Adipocyte (in vitro differentiated cells): Measurements from ENCODE around the gene SLC35E1.

Experiments used
- DNase-seq: peaks from one replicate; pipeline ENCODE4 v3.0.0-alpha.2; 2015; ENCODE audit warnings: low read depth
- H3K27me3 ChIP-seq: replicated peaks from 2 replicates; pipeline ENCODE4 v1.7.0; 2013; ENCODE audit warnings: mild to moderate bottlenecking, low read length, moderate library complexity; ENCODE audit not compliant: control insufficient read depth, insufficient read depth
- H3K36me3 ChIP-seq: 2 replicates; pipeline ENCODE4 v1.7.0; 2013; ENCODE audit warnings: low read length, mild to moderate bottlenecking, moderate library complexity; ENCODE audit not compliant: control insufficient read depth, insufficient read depth, severe bottlenecking
- H3K4me1 ChIP-seq: 2 replicates; pipeline ENCODE4 v1.7.0; 2013; ENCODE audit warnings: mild to moderate bottlenecking, low read length, moderate library complexity; ENCODE audit not compliant: control insufficient read depth, insufficient read depth
- H3K4me3 ChIP-seq: 2 replicates; pipeline ENCODE4 v1.7.0; 2013; ENCODE audit warnings: mild to moderate bottlenecking, low read length, moderate library complexity
- H3K9ac ChIP-seq: 2 replicates; pipeline ENCODE4 v1.7.0; 2013; ENCODE audit warnings: mild to moderate bottlenecking, low read length, moderate library complexity
- H3K9me3 ChIP-seq: 2 replicates; pipeline ENCODE4 v1.7.0; 2013; ENCODE audit warnings: mild to moderate bottlenecking, low read length, moderate library complexity; ENCODE audit not compliant: control insufficient read depth

SLC35E1 gene

GRCh38 chr19:16609511-16610200, 37.4 kb upstream of the SLC35E1 start:
- Histone ChIP-seq H3K9me3 (no peaks in the 10 kb centered on the region), H3K4me3 (no peak overlapping the region), H3K36me3 (no peaks in the 10 kb centered on the region), H3K4me1 (peaks cover 75% of the 10 kb centered on the region), H3K9ac (peak overlapping the region; percentile 10), H3K27me3 (no peaks in the 10 kb centered on the region)
- peak; percentile 16 for DNase-seq

GRCh38 chr19:16608290-16608739, 36.1 kb upstream of the SLC35E1 start:
- peak overlapping the region; percentile 50 for H3K9ac ChIP-seq
- H3K9me3 ChIP-seq, result no peaks in the 10 kb centered on the region
- peaks cover 86% of the 10 kb centered on the region for H3K4me1 ChIP-seq
- DNase-seq, result peak; percentile 81
- no peaks in the 10 kb centered on the region for H3K27me3 ChIP-seq
- H3K4me3 ChIP-seq, result peak overlapping the region; percentile 51
- no peaks in the 10 kb centered on the region for H3K36me3 ChIP-seq

GRCh38 chr19:16607819-16608218, 35.6 kb upstream of the SLC35E1 start:
- no peak for DNase-seq
- H3K4me3 ChIP-seq, result peak overlapping the region; percentile 51
- H3K36me3 ChIP-seq, result no peaks in the 10 kb centered on the region
- peak overlapping the region; percentile 20 for H3K9ac ChIP-seq
- H3K4me1 ChIP-seq, result peaks cover 85% of the 10 kb centered on the region
- H3K27me3 ChIP-seq, result no peaks in the 10 kb centered on the region
- no peaks in the 10 kb centered on the region for H3K9me3 ChIP-seq

GRCh38 chr19:16605553-16605994, 33.4 kb upstream of the SLC35E1 start:
- H3K9me3 ChIP-seq, result no peaks in the 10 kb centered on the region
- H3K36me3 ChIP-seq, result no peaks in the 10 kb centered on the region
- H3K9ac ChIP-seq, result no peak overlapping the region
- H3K27me3 ChIP-seq, result no peaks in the 10 kb centered on the region
- H3K4me1 ChIP-seq, result peaks cover 68% of the 10 kb centered on the region
- no peak for DNase-seq
- H3K4me3 ChIP-seq, result no peak overlapping the region

- Histone ChIP-seq H3K9me3 (no peaks in the 10 kb centered on the region), H3K9ac (no peak overlapping the region), H3K4me3 (no peak overlapping the region), H3K27me3 (no peaks in the 10 kb centered on the region), H3K36me3 (no peaks in the 10 kb centered on the region), H3K4me1 (peaks cover 67% of the 10 kb centered on the region)
- no peak for DNase-seq
These were observed 32.9 kb upstream of the SLC35E1 start for GRCh38 chr19:16605115-16605514.

- Histone ChIP-seq H3K9ac (no peak overlapping the region), H3K4me3 (no peak overlapping the region), H3K27me3 (no peaks in the 10 kb centered on the region), H3K4me1 (peaks cover 63% of the 10 kb centered on the region), H3K9me3 (no peaks in the 10 kb centered on the region), H3K36me3 (no peaks in the 10 kb centered on the region)
- DNase-seq, result no peak
These were observed 32.4 kb upstream of the SLC35E1 start for GRCh38 chr19:16604615-16605014.

- Histone ChIP-seq H3K4me3 (no peak overlapping the region), H3K27me3 (no peaks in the 10 kb centered on the region), H3K9ac (no peak overlapping the region), H3K9me3 (no peaks in the 10 kb centered on the region), H3K36me3 (no peaks in the 10 kb centered on the region), H3K4me1 (peaks cover 63% of the 10 kb centered on the region)
- DNase-seq, result no peak
These were observed 30.9 kb upstream of the SLC35E1 start for GRCh38 chr19:16603090-16603489.

GRCh38 chr19:16601378-16602052, 29.3 kb upstream of the SLC35E1 start:
- H3K4me3 ChIP-seq, result no peak overlapping the region
- no peak for DNase-seq
- no peaks in the 10 kb centered on the region for H3K36me3 ChIP-seq

GRCh38 chr19:16600824-16601223, 28.6 kb upstream of the SLC35E1 start:
- Histone ChIP-seq H3K27me3 (no peaks in the 10 kb centered on the region), H3K4me3 (no peak overlapping the region), H3K36me3 (no peaks in the 10 kb centered on the region), H3K9me3 (no peaks in the 10 kb centered on the region), H3K4me1 (peaks cover 61% of the 10 kb centered on the region), H3K9ac (no peak overlapping the region)
- no peak for DNase-seq

More at GRCh38 chr19:16601378-16602052, 29.3 kb upstream of the SLC35E1 start:
- Histone ChIP-seq H3K4me1 (peaks cover 64% of the 10 kb centered on the region), H3K9ac (no peak overlapping the region), H3K9me3 (no peaks in the 10 kb centered on the region), H3K27me3 (no peaks in the 10 kb centered on the region)

- no peaks in the 10 kb centered on the region for H3K9me3 ChIP-seq
- no peak overlapping the region for H3K4me3 ChIP-seq
- no peak for DNase-seq
- H3K4me1 ChIP-seq, result peaks cover 51% of the 10 kb centered on the region
- no peaks in the 10 kb centered on the region for H3K36me3 ChIP-seq
- no peaks in the 10 kb centered on the region for H3K27me3 ChIP-seq
- H3K9ac ChIP-seq, result no peak overlapping the region
These were observed 27.6 kb upstream of the SLC35E1 start for GRCh38 chr19:16599655-16600346.

GRCh38 chr19:16598848-16599247, 26.6 kb upstream of the SLC35E1 start:
- H3K36me3 ChIP-seq, result no peaks in the 10 kb centered on the region
- no peak for DNase-seq
- H3K4me3 ChIP-seq, result no peak overlapping the region
- H3K9me3 ChIP-seq, result no peaks in the 10 kb centered on the region
- no peaks in the 10 kb centered on the region for H3K27me3 ChIP-seq
- H3K9ac ChIP-seq, result peak overlapping the region; percentile 23
- H3K4me1 ChIP-seq, result peaks cover 42% of the 10 kb centered on the region
